Spinal cord (tissue), 10 donors: ENCODE results near the gene C1orf167. TPM values are rescaled to one million over a fixed set of nuclear protein-coding genes. Genes with fewer than 3 reads are reported as not detected.

Source experiments
- DNase-seq, 6 donors: peaks; one replicate each; pipeline versions ENCODE4 v3.0.0 to v3.0.0-alpha.2; 2013 to 2015; ENCODE audit warnings: low spot score in 6 of 6, low read depth in 4 of 6
- H3K27ac ChIP-seq: one replicate; pipeline ENCODE4 v1.5.1; 2013; ENCODE audit warnings: low read depth, low read length, control low read depth
- H3K27me3 ChIP-seq: one replicate; pipeline ENCODE4 v1.6.1; 2013; ENCODE audit warnings: low read length; ENCODE audit not compliant: control insufficient read depth, insufficient read depth
- H3K36me3 ChIP-seq: one replicate; pipeline ENCODE4 v1.6.1; 2013; ENCODE audit warnings: low read length; ENCODE audit not compliant: control insufficient read depth, insufficient read depth
- H3K4me1 ChIP-seq: one replicate; pipeline ENCODE4 v1.6.1; 2013; ENCODE audit warnings: low read length; ENCODE audit not compliant: control insufficient read depth, insufficient read depth
- H3K4me3 ChIP-seq: one replicate; pipeline ENCODE4 v1.5.1; 2013; ENCODE audit warnings: low read depth, low read length, control low read depth
- H3K9me3 ChIP-seq: one replicate; pipeline ENCODE4 v1.6.1; 2013; ENCODE audit warnings: low read length; ENCODE audit not compliant: control insufficient read depth, insufficient read depth
- WGBS: methylation state at CpG from one replicate; pipeline ENCODE4 v1.1.5; 2013; ENCODE audit warnings: missing lambda C conversion rate; ENCODE audit not compliant: insufficient coverage; 5-methylcytosine and 5-hydroxymethylcytosine counted together
- polyA plus RNA-seq, 2 donors: library from polyadenylated mRNA; unstranded; fragments of 120-200 nt; gene quantifications; one replicate each; pipeline ENCODE4 v1.2.1, GENCODE V29; 2013; ENCODE audit not compliant: insufficient read length in 2 of 2
- total RNA-seq, 2 donors: library from RNA; depleted of rRNA in 1 of 2; stranded (reverse); fragments of 120-200 nt in 1 of 2; fragments of >200 nt in 1 of 2; gene quantifications; one replicate each; pipeline versions ENCODE4 v1.2.3 to v1.2.4, GENCODE V29; 2013 to 2014
- donor health status: healthy.

C1orf167 gene
- total and polyA plus RNA-seq, 4 donors, result 0.23 to 4.7 (median 0.30) TPM; not detected in 1

GRCh38 chr1:11771481-11772043 is 9.6 kb downstream of the C1orf167 start:
- no peak overlapping the region for H3K4me3 ChIP-seq
- no peak overlapping the region for H3K27ac ChIP-seq
- 76% methylated on average over 11 of the region's 11 CpGs for WGBS
- H3K4me1 ChIP-seq, result no peaks in the 10 kb centered on the region
- H3K27me3 ChIP-seq, result no peaks in the 10 kb centered on the region
- H3K9me3 ChIP-seq, result no peaks in the 10 kb centered on the region
- H3K36me3 ChIP-seq, result peaks cover 3% of the 10 kb centered on the region
- DNase-seq, result no peak

DNA sequence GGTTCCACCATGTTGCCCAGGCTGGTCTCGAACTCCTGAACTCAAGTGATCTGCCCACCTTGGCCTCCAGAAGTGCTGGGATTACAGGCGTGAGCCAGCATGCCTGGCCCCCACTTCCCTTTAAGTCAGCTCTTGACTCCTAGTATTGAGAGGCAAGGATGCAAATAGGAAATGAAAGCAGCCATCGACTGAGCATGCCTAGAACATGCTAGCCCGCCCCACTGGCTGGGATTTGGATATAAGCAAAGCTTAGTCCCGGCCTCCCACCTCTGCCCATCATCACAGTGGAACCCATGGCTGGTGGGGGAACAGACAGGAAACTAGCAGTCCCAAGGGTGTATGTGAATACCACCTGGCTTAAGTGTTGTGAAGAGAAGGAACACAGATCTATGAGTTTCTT is 10.5 kb downstream of the C1orf167 start:
- Histone ChIP-seq H3K36me3 (peaks cover 4% of the 10 kb centered on the region), H3K9me3 (no peaks in the 10 kb centered on the region), H3K27ac (no peak overlapping the region), H3K27me3 (no peaks in the 10 kb centered on the region), H3K4me1 (no peaks in the 10 kb centered on the region), H3K4me3 (no peak overlapping the region)
- DNase-seq, result no peak
- WGBS, result 72% methylated on average over 4 of the region's 5 CpGs

DNA sequence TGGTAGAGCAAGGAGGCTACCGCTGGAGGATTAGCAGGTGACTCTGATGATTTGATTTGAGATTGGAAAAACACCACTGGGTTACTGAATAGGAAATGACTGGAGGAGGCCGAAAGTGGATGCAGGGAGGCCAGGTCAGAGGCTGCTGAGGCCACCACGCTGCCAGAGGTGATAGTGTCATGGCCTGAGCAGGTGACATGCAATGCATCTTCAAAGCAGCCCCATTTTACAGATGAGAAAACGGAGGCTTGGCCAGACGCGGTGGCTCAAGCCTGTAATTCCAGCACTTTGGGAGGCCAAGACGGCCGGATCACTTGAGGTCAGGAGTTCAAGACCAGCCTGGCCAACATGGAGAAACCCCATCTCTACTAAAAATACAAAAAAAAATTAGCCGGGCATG is 12.8 kb downstream of the C1orf167 start:
- no peaks in the 10 kb centered on the region for H3K27me3 ChIP-seq
- DNase-seq, result no peak
- H3K4me3 ChIP-seq, result no peak overlapping the region
- H3K36me3 ChIP-seq, result peaks cover 4% of the 10 kb centered on the region
- H3K27ac ChIP-seq, result no peak overlapping the region
- H3K9me3 ChIP-seq, result no peaks in the 10 kb centered on the region
- WGBS, result 90% methylated on average over 3 of the region's 9 CpGs
- no peaks in the 10 kb centered on the region for H3K4me1 ChIP-seq

DNA sequence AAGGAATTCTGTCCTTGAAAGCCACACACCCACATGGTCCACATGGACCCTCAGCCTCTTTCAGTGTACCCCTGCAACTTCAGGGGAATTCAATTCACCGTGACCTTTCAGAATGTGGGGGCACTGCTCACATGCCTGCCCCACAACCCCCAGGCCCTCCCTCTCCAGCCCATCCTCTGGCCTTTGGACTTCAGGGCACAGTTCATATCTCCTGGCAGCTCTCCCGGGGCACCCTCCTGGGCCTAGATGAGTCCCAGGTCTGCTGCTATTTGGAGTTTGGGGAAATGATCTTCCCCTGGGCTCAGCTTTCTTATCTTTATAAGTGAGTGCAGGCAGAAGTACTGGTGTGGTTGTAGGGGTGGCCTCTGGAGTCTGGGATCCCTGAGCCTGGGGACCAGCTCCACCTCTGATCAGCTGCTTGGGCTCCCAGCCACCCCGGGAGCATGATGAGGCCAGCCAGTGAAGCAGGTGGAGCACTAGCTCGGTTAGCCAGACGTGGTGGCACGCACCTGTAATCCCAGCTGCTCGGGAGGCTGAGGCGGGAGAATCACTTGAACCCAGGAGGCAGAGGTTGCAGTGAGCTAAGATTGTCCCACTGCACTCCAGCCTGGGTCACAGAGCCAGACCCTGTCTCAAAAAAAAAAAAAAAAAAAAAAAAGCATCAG is 15.8 kb downstream of the C1orf167 start:
- no peak for DNase-seq
- WGBS, result 91% methylated on average over 4 of the region's 8 CpGs

GRCh38 chr1:11778336-11778735 is 16.3 kb downstream of the C1orf167 start:
- no peak overlapping the region for H3K27ac ChIP-seq
- WGBS, result 91% methylated on average over 8 of the region's 9 CpGs

More for the DNA sequence above, 15.8 kb downstream of the C1orf167 start:
- H3K4me1 ChIP-seq, result no peaks in the 10 kb centered on the region
- H3K4me3 ChIP-seq, result no peak overlapping the region
- H3K9me3 ChIP-seq, result no peaks in the 10 kb centered on the region
- no peak overlapping the region for H3K27ac ChIP-seq
- H3K27me3 ChIP-seq, result no peaks in the 10 kb centered on the region
- H3K36me3 ChIP-seq, result peaks cover 4% of the 10 kb centered on the region

DNA sequence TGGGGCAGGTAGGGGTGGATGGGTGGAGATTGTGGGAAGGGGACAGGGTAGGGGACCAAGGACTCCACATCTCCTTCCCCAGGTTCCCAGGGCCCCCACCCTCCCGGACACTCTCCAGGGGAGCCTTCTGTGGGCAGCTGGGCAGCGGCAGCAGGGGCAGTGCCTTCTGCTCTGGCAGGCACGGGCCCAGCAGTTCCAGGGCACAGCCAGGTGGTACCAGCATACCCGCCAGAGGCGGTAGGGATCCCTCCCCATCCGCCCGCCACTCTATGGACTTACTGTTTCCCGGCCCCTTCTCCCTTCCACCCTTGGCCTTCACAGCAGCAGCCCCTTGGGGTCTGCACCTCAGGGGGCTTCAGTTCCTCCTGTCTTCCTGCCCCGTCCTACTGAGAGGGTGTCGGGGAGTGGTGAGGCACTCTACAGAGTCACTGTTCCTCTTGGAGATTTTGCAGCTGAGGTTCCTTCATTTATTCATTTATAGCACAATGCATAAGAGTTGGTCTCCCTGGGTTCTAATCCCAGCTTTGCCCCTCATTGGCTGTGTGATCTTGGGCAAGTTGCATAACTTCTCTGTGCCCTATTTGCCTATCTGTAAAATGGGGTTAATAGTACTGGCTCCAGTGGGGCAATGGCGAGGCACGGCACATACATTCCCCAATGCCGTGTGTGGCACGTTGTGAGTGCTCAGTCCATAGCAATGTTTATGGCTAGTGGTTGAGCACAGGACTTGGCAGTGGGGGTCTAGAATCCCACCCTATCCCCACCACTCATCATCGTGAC is 17.0 kb downstream of the C1orf167 start:
- Histone ChIP-seq H3K27ac (no peak overlapping the region), H3K36me3 (peaks cover 4% of the 10 kb centered on the region), H3K27me3 (no peaks in the 10 kb centered on the region), H3K4me1 (peaks cover under 1% of the 10 kb centered on the region), H3K4me3 (no peak overlapping the region), H3K9me3 (no peaks in the 10 kb centered on the region)
- no peak for DNase-seq
- WGBS, result 88% methylated on average over 12 of the region's 15 CpGs

More at GRCh38 chr1:11778336-11778735, 16.3 kb downstream of the C1orf167 start:
- H3K9me3 ChIP-seq, result no peaks in the 10 kb centered on the region
- H3K27me3 ChIP-seq, result no peaks in the 10 kb centered on the region
- H3K4me3 ChIP-seq, result no peak overlapping the region
- DNase-seq, result no peak
- H3K36me3 ChIP-seq, result peaks cover 4% of the 10 kb centered on the region
- no peaks in the 10 kb centered on the region for H3K4me1 ChIP-seq

GRCh38 chr1:11779715-11780379 is 17.9 kb downstream of the C1orf167 start:
- H3K27me3 ChIP-seq, result no peaks in the 10 kb centered on the region
- H3K36me3 ChIP-seq, result peaks cover 4% of the 10 kb centered on the region
- no peak overlapping the region for H3K4me3 ChIP-seq
- no peak for DNase-seq
- H3K4me1 ChIP-seq, result peaks cover 8% of the 10 kb centered on the region
- H3K27ac ChIP-seq, result no peak overlapping the region
- WGBS, result 74% methylated on average over 12 of the region's 13 CpGs
- H3K9me3 ChIP-seq, result no peaks in the 10 kb centered on the region

DNA sequence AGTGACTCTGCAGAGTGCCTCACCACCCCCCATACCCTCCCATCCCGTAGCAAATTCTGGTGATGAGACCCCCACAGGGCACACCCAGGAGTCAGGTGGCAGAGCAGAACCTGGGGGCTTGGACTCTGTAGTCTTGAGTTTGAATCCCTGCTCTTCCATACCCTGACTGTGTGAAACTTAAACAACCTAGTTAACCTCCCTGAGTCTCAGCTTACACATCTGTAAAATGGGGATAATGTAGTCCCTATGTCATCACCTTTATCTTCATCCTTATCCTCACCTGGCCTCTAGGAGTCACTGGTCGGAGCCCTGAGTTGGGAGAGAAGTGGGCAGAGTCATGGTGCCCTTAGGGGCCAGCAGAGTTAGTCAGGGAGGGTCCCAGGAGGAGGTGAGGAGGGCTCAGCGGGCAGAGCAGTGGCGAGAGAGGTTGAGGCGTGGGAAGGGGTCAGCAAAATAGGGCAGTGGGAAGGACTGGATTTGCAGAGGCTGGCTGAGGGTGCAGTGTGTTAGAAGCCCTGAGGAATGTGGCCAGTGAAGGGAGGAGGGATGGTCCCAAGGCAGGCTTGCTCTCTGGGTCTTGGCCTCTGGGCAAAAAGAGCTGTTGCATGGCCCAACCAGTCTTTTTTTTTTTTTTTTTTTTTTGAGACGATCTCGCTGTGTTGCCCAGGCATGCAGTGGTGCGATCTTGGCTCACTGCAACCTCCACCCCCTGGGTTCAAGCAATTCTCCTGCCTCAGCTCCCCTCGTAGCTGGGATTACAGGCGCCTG is 18.6 kb downstream of the C1orf167 start:
- DNase-seq, result no peak
- 92% methylated on average over 4 of the region's 10 CpGs for WGBS
- no peaks in the 10 kb centered on the region for H3K9me3 ChIP-seq
- no peak overlapping the region for H3K27ac ChIP-seq
- H3K36me3 ChIP-seq, result peaks cover 4% of the 10 kb centered on the region
- no peak overlapping the region for H3K4me3 ChIP-seq
- H3K27me3 ChIP-seq, result no peaks in the 10 kb centered on the region
- peaks cover 15% of the 10 kb centered on the region for H3K4me1 ChIP-seq

GRCh38 chr1:11781297-11781696 is 19.3 kb downstream of the C1orf167 start:
- Histone ChIP-seq H3K4me3 (no peak overlapping the region), H3K4me1 (peaks cover 15% of the 10 kb centered on the region), H3K27ac (no peak overlapping the region), H3K27me3 (no peaks in the 10 kb centered on the region), H3K36me3 (peaks cover 4% of the 10 kb centered on the region), H3K9me3 (no peaks in the 10 kb centered on the region)
- DNase-seq, result no peak
- 80% methylated on average over 12 of the region's 12 CpGs for WGBS
